Mucosa of descending colon (tissue), 3 donors: ENCODE data around the gene TAS2R41. TPM values are rescaled to one million over a fixed set of nuclear protein-coding genes. Genes with fewer than 3 reads are reported as not detected.

ENCODE experiments used
- ATAC-seq: fragments of 200-7000 bp; cut with Tn5 transposase; one replicate; pipeline ENCODE4 v1.9.1; 2020; ENCODE audit warnings: mild to moderate bottlenecking, moderate library complexity
- DNase-seq, 3 donors: peaks; one replicate each; pipeline ENCODE4 v3.0.0-alpha.2; 2020
- H3K36me3 ChIP-seq: fragments of 200-600 bp; one replicate; pipeline ENCODE4 v1.8.0; 2021; ENCODE audit warnings: low read depth, mild to moderate bottlenecking
- H3K4me1 ChIP-seq: fragments of 200-600 bp; one replicate; pipeline ENCODE4 v1.8.0; 2021; ENCODE audit warnings: low read depth, mild to moderate bottlenecking
- H3K4me3 ChIP-seq: fragments of 200-600 bp; one replicate; pipeline ENCODE4 v1.8.0; 2021; ENCODE audit warnings: mild to moderate bottlenecking
- H3K9me3 ChIP-seq: fragments of 200-600 bp; one replicate; pipeline ENCODE4 v1.8.0; 2021; ENCODE audit warnings: mild to moderate bottlenecking
- CTCF ChIP-seq: fragments of 200-600 bp; IDR thresholded peaks from one replicate; pipeline ENCODE4 v1.8.0; 2022; ENCODE audit warnings: antibody characterized with exemption, mild to moderate bottlenecking
- intact Hi-C, 2 donors: fragments of 100-400 bp; cut with DNase I in 1 of 2; cut with micrococcal nuclease in 1 of 2; formaldehyde crosslinking; loops; one replicate each; pipeline versions ENCODE4 v1.11.0 to v1.11.1; 2022; cut with DNase I, micrococcal nuclease
- total RNA-seq, 3 donors: library from RNA; stranded (reverse); fragmentation: NEBNext Ultra II Directional in 2 of 3; extraction: Animal tissue kit (Norgen Biotek cat#: 25700) in 2 of 3; gene quantifications; one replicate each; pipeline versions ENCODE4 v1.2.1 to v1.2.4, GENCODE V29; 2021 to 2023
- donor health status: DM: no; HTN: no; CAD: no; lungs with moderate emphysema.
- donor health status: DM: no; HTN: no; CAD: no.
- donor health status: DM: no; HTN: yes; CAD: no.

Gene TAS2R41
- total RNA-seq, 3 donors from 2014 or later: 0.34 TPM; not detected in 2

DNA sequence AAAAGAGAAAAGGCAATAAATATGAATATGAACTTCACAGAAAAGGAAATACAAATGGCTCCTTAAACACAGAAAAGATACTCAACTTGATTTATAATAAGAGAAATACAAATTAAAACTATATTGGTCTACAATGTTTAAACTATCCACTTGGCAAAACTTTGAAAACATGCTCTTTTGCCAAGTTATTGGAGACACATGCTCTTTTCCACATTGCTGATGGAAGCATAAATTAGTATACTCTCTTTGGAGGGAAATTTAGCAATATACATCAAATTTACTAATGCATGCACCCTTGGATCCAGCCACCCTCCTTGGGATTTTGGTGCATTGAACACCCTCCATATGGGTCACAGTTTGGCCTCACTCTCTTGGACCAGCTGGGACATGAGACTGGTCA is 26.6 kb upstream of the TAS2R41 start:
- DNase-seq: no peak
- intact Hi-C loops: no loop called here

DNA sequence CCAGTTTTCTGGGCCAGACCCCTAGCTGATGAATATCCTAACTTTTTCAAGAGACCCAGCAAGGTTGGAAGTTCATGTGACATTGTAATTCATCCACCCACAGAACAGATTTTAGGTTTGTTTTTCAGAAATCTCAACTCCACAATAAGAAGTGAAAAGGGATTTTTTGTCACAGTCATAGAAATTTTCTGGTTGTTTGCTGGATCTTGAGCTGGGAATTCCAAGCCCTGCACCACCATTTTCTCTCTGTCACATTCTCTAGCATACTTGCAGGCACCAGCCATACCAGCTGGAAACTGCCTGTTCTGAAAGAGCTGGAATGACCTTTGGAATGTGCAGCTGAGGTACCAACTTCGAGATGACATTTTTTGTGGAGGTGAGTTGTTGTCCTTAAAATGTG is 25.9 kb upstream of the TAS2R41 start:
- no peak overlapping the region for H3K4me3 ChIP-seq
- no peaks in the 10 kb centered on the region for H3K4me1 ChIP-seq
- intact Hi-C loops: no loop called here
- DNase-seq: no peak
- no peaks in the 10 kb centered on the region for H3K36me3 ChIP-seq
- no peak for ATAC-seq
- no peak for TF ChIP-seq CTCF
- no peaks in the 10 kb centered on the region for H3K9me3 ChIP-seq

More for the DNA sequence above, 26.6 kb upstream of the TAS2R41 start:
- no peak for TF ChIP-seq CTCF
- no peak for ATAC-seq
- Histone ChIP-seq H3K9me3 (no peaks in the 10 kb centered on the region), H3K4me1 (no peaks in the 10 kb centered on the region), H3K36me3 (no peaks in the 10 kb centered on the region), H3K4me3 (no peak overlapping the region)

GRCh38 chr7:143452495-143452894 is 25.2 kb upstream of the TAS2R41 start:
- DNase-seq (no peak), ATAC-seq (no peak)
- Histone ChIP-seq H3K4me1 (no peaks in the 10 kb centered on the region), H3K9me3 (no peaks in the 10 kb centered on the region), H3K4me3 (no peak overlapping the region), H3K36me3 (no peaks in the 10 kb centered on the region)
- intact Hi-C loops: no loop called here
- no peak for TF ChIP-seq CTCF

- Histone ChIP-seq H3K4me3 (no peak overlapping the region), H3K4me1 (no peaks in the 10 kb centered on the region), H3K36me3 (no peaks in the 10 kb centered on the region), H3K9me3 (no peaks in the 10 kb centered on the region)
- ATAC-seq (no peak), DNase-seq (no peak)
- TF ChIP-seq CTCF: no peak
- intact Hi-C loops: no loop called here
Observed at GRCh38 chr7:143454091-143454680, 23.5 kb upstream of the TAS2R41 start.

DNA sequence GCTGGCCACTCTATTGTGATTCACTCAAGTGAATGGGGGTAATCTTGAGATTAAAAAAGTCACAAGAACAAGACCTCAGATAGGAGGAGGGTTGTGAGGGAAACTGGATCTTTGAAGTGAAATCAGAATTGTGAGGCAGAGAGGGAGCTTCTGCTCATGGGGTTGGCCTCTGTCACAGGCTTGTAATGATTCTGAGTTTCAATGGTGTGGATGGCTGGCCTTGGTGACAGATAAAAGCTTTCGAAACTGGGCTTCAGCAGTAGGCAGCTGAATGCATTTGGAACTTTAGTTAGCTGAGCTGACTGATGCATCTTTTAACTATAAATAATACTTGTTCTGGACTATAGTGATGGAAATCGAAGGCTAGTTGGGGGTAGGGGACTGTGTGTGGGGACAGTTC is 22.2 kb upstream of the TAS2R41 start:
- no peak for ATAC-seq
- no peak overlapping the region for H3K4me3 ChIP-seq
- TF ChIP-seq CTCF: no peak
- no peaks in the 10 kb centered on the region for H3K36me3 ChIP-seq
- H3K4me1 ChIP-seq: no peaks in the 10 kb centered on the region
- no peak for DNase-seq
- H3K9me3 ChIP-seq: no peaks in the 10 kb centered on the region
- intact Hi-C loops: no loop called here

DNA sequence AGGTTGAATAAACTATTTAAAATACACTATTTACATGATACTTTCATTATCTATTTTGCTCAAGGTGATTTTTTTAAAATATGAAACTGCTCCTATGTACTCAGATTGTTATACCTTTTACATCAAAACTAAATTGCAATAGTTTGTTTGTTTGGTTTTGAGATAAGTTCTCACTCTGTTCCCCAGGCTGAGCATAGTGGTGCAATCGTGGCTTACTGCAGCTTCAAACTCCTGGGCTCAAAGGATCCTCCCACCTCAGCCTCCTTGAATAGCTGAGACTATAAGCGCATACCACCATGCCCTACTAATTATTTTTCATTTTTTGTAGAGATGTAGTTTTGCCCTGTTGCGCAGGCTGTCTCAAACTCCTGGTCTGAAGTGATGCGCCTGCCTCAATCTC is 21.7 kb upstream of the TAS2R41 start:
- TF ChIP-seq CTCF: no peak
- Histone ChIP-seq H3K9me3 (no peaks in the 10 kb centered on the region), H3K4me1 (no peaks in the 10 kb centered on the region), H3K36me3 (no peaks in the 10 kb centered on the region), H3K4me3 (no peak overlapping the region)
- DNase-seq (no peak), ATAC-seq (no peak)
- intact Hi-C loops: no loop called here
